GM12878 (cell line): ENCODE data around the gene GNRHR. TPM values are rescaled to one million over a fixed set of nuclear protein-coding genes. Genes with fewer than 3 reads are reported as not detected.

Source experiments
- BCL11A ChIP-seq: IDR thresholded peaks from 2 replicates; pipeline ENCODE4 v1.6.1; 2011; ENCODE audit warnings: low read depth, low read length
- BMI1 ChIP-seq: fragments of 450-650 bp; IDR thresholded peaks from 2 replicates; pipeline ENCODE4 v1.6.1; 2016; ENCODE audit warnings: mild to moderate bottlenecking, moderate library complexity, borderline replicate concordance
- CHD2 ChIP-seq: IDR thresholded peaks from 2 replicates; pipeline ENCODE4 v1.6.1; 2011; ENCODE audit warnings: low read depth, low read length, improper control_type of control experiment, borderline replicate concordance
- EED ChIP-seq: sonication (generic); IDR thresholded peaks from 2 replicates; pipeline ENCODE4 v1.6.1; 2016; ENCODE audit warnings: antibody characterized with exemption, low read depth
- ESRRA ChIP-seq: IDR thresholded peaks from 2 replicates; pipeline ENCODE4 v1.6.1; 2012; ENCODE audit warnings: mild to moderate bottlenecking, low read length, improper control_type of control experiment
- GATAD2B ChIP-seq: fragments of 450-650 bp; conservative IDR thresholded peaks from 2 replicates; pipeline ENCODE4 v1.6.1; 2017; ENCODE audit warnings: low read depth, mild to moderate bottlenecking, moderate library complexity
- KAT2A ChIP-seq: conservative IDR thresholded peaks from 2 replicates; pipeline ENCODE4 v1.6.1; 2011; ENCODE audit warnings: low read depth, low read length; ENCODE audit not compliant: control insufficient read depth
- LARP7 ChIP-seq: fragments of 450-650 bp; IDR thresholded peaks from 2 replicates; pipeline ENCODE4 v1.6.1; 2017; ENCODE audit warnings: mild to moderate bottlenecking
- SMARCA5 ChIP-seq: fragments of 450-650 bp; IDR thresholded peaks from 2 replicates; pipeline ENCODE4 v1.6.1; 2017; ENCODE audit warnings: mild to moderate bottlenecking
- YY1 ChIP-seq: IDR thresholded peaks from 2 replicates; pipeline ENCODE4 v1.6.1; 2011; ENCODE audit warnings: low read depth, mild to moderate bottlenecking, low read length
- polyA plus RNA-seq, 11 experiments: library from polyadenylated mRNA; depleted of rRNA in 4 of 11; unstranded in 6 of 11; stranded (reverse) in 5 of 11; fragments of >200 nt; fragmentation: Nextera tagmentation in 4 of 11; fragmentation: Illumina TruSeq in 1 of 11; extraction: Ambion mirVana in 4 of 11; extraction: Trizol in 1 of 11; gene quantifications; 1 replicate in 1 of 11; 2 replicates in 10 of 11; pipeline versions ENCODE4 v1.2.1 to v1.2.3, GENCODE V29; 2011 to 2016; ENCODE audit warnings: inconsistent platforms in 2 of 11, missing spikeins in 2 of 11, low read depth in 1 of 11
- total RNA-seq, 4 experiments: library from RNA; depleted of rRNA in 3 of 4; stranded (reverse); fragments of >200 nt in 3 of 4; fragmentation: Illumina TruSeq in 1 of 4; extraction: Trizol in 1 of 4; gene quantifications; 2 replicates each; pipeline versions ENCODE4 v1.2.1 to v1.2.3, GENCODE V29; 2013 to 2021
- TF ChIP-seq, protein P1 (sequence below): IDR thresholded peaks from 2 replicates; pipeline ENCODE4 v1.6.1; 2011; ENCODE audit warnings: borderline replicate concordance, low read depth, mild to moderate bottlenecking, moderate library complexity, mixed read lengths, low read length; ENCODE audit not compliant: insufficient read depth; ENCODE audit errors: extremely low read length
- TF ChIP-seq, protein P2 (sequence below): IDR thresholded peaks from 2 replicates; pipeline ENCODE4 v1.6.1; 2011; ENCODE audit warnings: borderline replicate concordance, low read depth, mild to moderate bottlenecking, moderate library complexity, low read length; ENCODE audit not compliant: insufficient read depth, poor library complexity, severe bottlenecking
- TF ChIP-seq, protein P3 (sequence below): fragments of 450-650 bp; IDR thresholded peaks from 2 replicates; pipeline ENCODE4 v1.6.1; 2016; ENCODE audit warnings: mild to moderate bottlenecking
- TF ChIP-seq, protein P4 (sequence below): fragments of 450-650 bp; IDR thresholded peaks from 2 replicates; pipeline ENCODE4 v1.6.1; 2017; ENCODE audit warnings: borderline replicate concordance
- TF ChIP-seq, protein P5 (sequence below): IDR thresholded peaks from 2 replicates; pipeline ENCODE4 v1.6.1; 2012; ENCODE audit warnings: improper control_type of control experiment, low read depth, low read length; ENCODE audit not compliant: insufficient replicate concordance
- TF ChIP-seq, protein P6 (sequence below): fragments of 450-650 bp; IDR thresholded peaks from 2 replicates; pipeline ENCODE4 v1.6.1; 2017; ENCODE audit warnings: mild to moderate bottlenecking, low read depth, inconsistent platforms; ENCODE audit not compliant: poor library complexity, severe bottlenecking

Gene GNRHR
- total and polyA plus RNA-seq, 10 of the 15 experiments (the other 5 are each of a cell fraction or from before 2014, with no cell fraction given) = 0.02 to 0.12 (median 0.08) TPM; not detected in 7

DNA sequence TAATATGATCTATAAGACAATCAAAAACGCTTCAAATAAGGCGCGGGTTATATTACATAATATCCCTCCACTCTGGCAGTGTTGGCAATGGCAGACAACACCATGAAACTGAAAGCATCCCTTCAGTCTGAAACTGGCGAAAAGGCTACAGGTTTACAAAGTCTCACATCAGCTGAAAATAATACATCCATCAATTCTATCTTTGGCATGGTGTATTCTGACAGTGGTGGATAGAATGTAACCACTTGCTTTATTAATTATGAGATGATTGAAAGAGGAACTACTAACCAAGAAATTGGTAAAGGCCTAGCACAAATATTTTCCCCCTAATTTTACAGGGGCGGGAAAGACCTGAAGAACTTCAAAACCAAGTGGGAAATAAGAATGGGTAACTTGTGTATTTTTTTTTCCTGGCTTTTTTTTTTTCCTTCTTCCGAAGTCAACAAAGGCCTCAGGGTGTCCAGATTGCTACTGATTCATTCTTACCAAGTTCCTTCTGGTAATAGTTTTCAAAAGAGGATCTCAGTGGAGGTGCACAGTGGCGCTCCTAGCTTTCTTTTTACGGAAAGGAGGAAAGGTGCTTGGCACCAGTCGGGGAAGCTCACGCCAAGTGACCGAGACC is 54.0 kb downstream of the GNRHR start (continued):
- TF ChIP-seq, protein P1, sequence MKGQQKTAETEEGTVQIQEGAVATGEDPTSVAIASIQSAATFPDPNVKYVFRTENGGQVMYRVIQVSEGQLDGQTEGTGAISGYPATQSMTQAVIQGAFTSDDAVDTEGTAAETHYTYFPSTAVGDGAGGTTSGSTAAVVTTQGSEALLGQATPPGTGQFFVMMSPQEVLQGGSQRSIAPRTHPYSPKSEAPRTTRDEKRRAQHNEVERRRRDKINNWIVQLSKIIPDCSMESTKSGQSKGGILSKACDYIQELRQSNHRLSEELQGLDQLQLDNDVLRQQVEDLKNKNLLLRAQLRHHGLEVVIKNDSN = no peak
- TF ChIP-seq BCL11A (no peak), KAT2A (no peak), CHD2 (no peak), SMARCA5 (no peak), LARP7 (no peak), YY1 (peak; percentile 50), GATAD2B (no peak), BMI1 (no peak), EED (no peak), ESRRA (no peak)
- TF ChIP-seq, protein P2, sequence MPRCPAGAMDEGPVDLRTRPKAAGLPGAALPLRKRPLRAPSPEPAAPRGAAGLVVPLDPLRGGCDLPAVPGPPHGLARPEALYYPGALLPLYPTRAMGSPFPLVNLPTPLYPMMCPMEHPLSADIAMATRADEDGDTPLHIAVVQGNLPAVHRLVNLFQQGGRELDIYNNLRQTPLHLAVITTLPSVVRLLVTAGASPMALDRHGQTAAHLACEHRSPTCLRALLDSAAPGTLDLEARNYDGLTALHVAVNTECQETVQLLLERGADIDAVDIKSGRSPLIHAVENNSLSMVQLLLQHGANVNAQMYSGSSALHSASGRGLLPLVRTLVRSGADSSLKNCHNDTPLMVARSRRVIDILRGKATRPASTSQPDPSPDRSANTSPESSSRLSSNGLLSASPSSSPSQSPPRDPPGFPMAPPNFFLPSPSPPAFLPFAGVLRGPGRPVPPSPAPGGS = no peak
- TF ChIP-seq, protein P3, sequence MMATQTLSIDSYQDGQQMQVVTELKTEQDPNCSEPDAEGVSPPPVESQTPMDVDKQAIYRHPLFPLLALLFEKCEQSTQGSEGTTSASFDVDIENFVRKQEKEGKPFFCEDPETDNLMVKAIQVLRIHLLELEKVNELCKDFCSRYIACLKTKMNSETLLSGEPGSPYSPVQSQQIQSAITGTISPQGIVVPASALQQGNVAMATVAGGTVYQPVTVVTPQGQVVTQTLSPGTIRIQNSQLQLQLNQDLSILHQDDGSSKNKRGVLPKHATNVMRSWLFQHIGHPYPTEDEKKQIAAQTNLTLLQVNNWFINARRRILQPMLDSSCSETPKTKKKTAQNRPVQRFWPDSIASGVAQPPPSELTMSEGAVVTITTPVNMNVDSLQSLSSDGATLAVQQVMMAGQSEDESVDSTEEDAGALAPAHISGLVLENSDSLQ = peak; percentile 77
- TF ChIP-seq, protein P4, sequence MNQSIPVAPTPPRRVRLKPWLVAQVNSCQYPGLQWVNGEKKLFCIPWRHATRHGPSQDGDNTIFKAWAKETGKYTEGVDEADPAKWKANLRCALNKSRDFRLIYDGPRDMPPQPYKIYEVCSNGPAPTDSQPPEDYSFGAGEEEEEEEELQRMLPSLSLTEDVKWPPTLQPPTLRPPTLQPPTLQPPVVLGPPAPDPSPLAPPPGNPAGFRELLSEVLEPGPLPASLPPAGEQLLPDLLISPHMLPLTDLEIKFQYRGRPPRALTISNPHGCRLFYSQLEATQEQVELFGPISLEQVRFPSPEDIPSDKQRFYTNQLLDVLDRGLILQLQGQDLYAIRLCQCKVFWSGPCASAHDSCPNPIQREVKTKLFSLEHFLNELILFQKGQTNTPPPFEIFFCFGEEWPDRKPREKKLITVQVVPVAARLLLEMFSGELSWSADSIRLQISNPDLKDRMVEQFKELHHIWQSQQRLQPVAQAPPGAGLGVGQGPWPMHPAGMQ = no peak
- TF ChIP-seq, protein P5, sequence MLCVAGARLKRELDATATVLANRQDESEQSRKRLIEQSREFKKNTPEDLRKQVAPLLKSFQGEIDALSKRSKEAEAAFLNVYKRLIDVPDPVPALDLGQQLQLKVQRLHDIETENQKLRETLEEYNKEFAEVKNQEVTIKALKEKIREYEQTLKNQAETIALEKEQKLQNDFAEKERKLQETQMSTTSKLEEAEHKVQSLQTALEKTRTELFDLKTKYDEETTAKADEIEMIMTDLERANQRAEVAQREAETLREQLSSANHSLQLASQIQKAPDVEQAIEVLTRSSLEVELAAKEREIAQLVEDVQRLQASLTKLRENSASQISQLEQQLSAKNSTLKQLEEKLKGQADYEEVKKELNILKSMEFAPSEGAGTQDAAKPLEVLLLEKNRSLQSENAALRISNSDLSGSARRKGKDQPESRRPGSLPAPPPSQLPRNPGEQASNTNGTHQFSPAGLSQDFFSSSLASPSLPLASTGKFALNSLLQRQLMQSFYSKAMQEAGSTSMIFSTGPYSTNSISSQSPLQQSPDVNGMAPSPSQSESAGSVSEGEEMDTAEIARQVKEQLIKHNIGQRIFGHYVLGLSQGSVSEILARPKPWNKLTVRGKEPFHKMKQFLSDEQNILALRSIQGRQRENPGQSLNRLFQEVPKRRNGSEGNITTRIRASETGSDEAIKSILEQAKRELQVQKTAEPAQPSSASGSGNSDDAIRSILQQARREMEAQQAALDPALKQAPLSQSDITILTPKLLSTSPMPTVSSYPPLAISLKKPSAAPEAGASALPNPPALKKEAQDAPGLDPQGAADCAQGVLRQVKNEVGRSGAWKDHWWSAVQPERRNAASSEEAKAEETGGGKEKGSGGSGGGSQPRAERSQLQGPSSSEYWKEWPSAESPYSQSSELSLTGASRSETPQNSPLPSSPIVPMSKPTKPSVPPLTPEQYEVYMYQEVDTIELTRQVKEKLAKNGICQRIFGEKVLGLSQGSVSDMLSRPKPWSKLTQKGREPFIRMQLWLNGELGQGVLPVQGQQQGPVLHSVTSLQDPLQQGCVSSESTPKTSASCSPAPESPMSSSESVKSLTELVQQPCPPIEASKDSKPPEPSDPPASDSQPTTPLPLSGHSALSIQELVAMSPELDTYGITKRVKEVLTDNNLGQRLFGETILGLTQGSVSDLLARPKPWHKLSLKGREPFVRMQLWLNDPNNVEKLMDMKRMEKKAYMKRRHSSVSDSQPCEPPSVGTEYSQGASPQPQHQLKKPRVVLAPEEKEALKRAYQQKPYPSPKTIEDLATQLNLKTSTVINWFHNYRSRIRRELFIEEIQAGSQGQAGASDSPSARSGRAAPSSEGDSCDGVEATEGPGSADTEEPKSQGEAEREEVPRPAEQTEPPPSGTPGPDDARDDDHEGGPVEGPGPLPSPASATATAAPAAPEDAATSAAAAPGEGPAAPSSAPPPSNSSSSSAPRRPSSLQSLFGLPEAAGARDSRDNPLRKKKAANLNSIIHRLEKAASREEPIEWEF = peak; percentile 40
- TF ChIP-seq, protein P6, sequence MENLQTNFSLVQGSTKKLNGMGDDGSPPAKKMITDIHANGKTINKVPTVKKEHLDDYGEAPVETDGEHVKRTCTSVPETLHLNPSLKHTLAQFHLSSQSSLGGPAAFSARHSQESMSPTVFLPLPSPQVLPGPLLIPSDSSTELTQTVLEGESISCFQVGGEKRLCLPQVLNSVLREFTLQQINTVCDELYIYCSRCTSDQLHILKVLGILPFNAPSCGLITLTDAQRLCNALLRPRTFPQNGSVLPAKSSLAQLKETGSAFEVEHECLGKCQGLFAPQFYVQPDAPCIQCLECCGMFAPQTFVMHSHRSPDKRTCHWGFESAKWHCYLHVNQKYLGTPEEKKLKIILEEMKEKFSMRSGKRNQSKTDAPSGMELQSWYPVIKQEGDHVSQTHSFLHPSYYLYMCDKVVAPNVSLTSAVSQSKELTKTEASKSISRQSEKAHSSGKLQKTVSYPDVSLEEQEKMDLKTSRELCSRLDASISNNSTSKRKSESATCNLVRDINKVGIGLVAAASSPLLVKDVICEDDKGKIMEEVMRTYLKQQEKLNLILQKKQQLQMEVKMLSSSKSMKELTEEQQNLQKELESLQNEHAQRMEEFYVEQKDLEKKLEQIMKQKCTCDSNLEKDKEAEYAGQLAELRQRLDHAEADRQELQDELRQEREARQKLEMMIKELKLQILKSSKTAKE = peak; percentile 19
